Stomach (tissue), 9 donors: ENCODE results near the gene CTNNA3. TPM values are rescaled to one million over a fixed set of nuclear protein-coding genes. Genes with fewer than 3 reads are reported as not detected.

Experiments
- DNase-seq, 2 donors: peaks; one replicate each; pipeline versions ENCODE4 v3.0.0 to v3.0.0-alpha.2; 2013 to 2019
- H3K27ac ChIP-seq, 5 donors: fragments of 200-600 bp in 4 of 5; sonication (generic) in 4 of 5; one replicate each; pipeline ENCODE4 v1.5.1; 2013 to 2019; ENCODE audit warnings: mild to moderate bottlenecking in 1 of 5, moderate library complexity in 1 of 5
- H3K27me3 ChIP-seq, 3 donors: fragments of 200-600 bp; sonication (generic); one replicate each; pipeline ENCODE4 v1.5.1; 2017 to 2019; ENCODE audit warnings: mixed run types in 1 of 3
- H3K36me3 ChIP-seq, 4 donors: fragments of 200-600 bp; sonication (generic); 1 replicate in 3 of 4; 2 replicates in 1 of 4; pipeline ENCODE4 v1.5.1; 2016 to 2019
- H3K4me1 ChIP-seq, 4 donors: fragments of 200-600 bp; sonication (generic); one replicate each; pipeline ENCODE4 v1.5.1; 2016 to 2019
- H3K4me3 ChIP-seq, 4 donors: fragments of 200-600 bp; sonication (generic) in 3 of 4; one replicate each; pipeline ENCODE4 v1.5.1; 2016 to 2019; ENCODE audit warnings: mild to moderate bottlenecking in 1 of 4
- H3K9me3 ChIP-seq, 4 donors: fragments of 200-600 bp; sonication (generic); one replicate each; pipeline ENCODE4 v1.5.1; 2016 to 2019
- CTCF ChIP-seq, 7 experiments: fragments of 450-650 bp in 4 of 7; fragments of 200-600 bp in 3 of 7; sonication (generic) in 3 of 7; IDR thresholded peaks; one replicate each; pipeline ENCODE4 v1.5.1; 2016 to 2019; ENCODE audit warnings: antibody characterized with exemption in 7 of 7, control low read depth in 2 of 7, mild to moderate bottlenecking in 1 of 7
- EP300 ChIP-seq: sonication (generic); formaldehyde crosslinking; IDR thresholded peaks from one replicate; pipeline ENCODE4 v1.6.1; 2017; ENCODE audit warnings: antibody characterized with exemption
- POLR2A ChIP-seq, 4 donors: fragments of 450-650 bp; IDR thresholded peaks; one replicate each; pipeline ENCODE4 v1.6.1; 2016; ENCODE audit warnings: antibody characterized with exemption in 4 of 4, control low read depth in 2 of 4, mild to moderate bottlenecking in 1 of 4, moderate library complexity in 1 of 4
- POLR2AphosphoS5 ChIP-seq, 3 donors: sonication (generic); formaldehyde crosslinking; IDR thresholded peaks; one replicate each; pipeline ENCODE4 v1.6.1; 2016; ENCODE audit warnings: antibody characterized with exemption in 3 of 3
- WGBS, 5 donors: extraction: QIAGEN DNeasy Blood & Tissue Kit in 3 of 5; methylation state at CpG; one replicate each; pipeline versions ENCODE4 v1.1.5 to v1.1.7; 2013 to 2018; 5-methylcytosine and 5-hydroxymethylcytosine counted together
- intact Hi-C: fragments of 100-400 bp; cut with DNase I; formaldehyde crosslinking; loops from one replicate; pipeline ENCODE4 v1.15.1; 2023; ENCODE audit warnings: low total_unique reads
- polyA plus RNA-seq, 3 donors: library from polyadenylated mRNA; stranded (reverse); fragments of 200-250 nt; gene quantifications; one replicate each; pipeline ENCODE4 v1.2.3, GENCODE V29; 2013
- total RNA-seq, 5 donors: library from RNA; depleted of rRNA; stranded (reverse); fragments of >200 nt; gene quantifications; one replicate each; pipeline versions ENCODE4 v1.1.0 to v1.2.3, GENCODE V29; 2014 to 2016
- donor health status: healthy with polysubstance abuse.
- donor health status: Bipolar disorder and iron deficiency.
- donor health status: healthy.

CTNNA3 gene
- total and polyA plus RNA-seq, 8 donors = 0.14 to 46.1 (median 12.9) TPM; not detected in 2

GRCh38 chr10:66167816-66168215 is 1528.2 kb downstream of the CTNNA3 start:
- Histone ChIP-seq H3K36me3 (no peaks in the 10 kb centered on the region), H3K4me3 (no peak overlapping the region), H3K9me3 (peaks cover 0 to 4% (median 0%) of the 10 kb centered on the region in 4 donors), H3K27ac (no peak overlapping the region), H3K27me3 (no peaks in the 10 kb centered on the region), H3K4me1 (no peaks in the 10 kb centered on the region)
- intact Hi-C loops = no loop called here
- DNase-seq = no peak
- no peak for TF ChIP-seq POLR2AphosphoS5 (IDR thresholded peaks at IDR 0.05)
- no peak for TF ChIP-seq CTCF (IDR thresholded peaks at IDR 0.05)
- TF ChIP-seq POLR2A (IDR thresholded peaks at IDR 0.05) = no peak
- no peak for TF ChIP-seq EP300
- 81 to 100% (median 84%) methylated on average over 1 of the region's 1 CpG for WGBS, 5 donors

DNA sequence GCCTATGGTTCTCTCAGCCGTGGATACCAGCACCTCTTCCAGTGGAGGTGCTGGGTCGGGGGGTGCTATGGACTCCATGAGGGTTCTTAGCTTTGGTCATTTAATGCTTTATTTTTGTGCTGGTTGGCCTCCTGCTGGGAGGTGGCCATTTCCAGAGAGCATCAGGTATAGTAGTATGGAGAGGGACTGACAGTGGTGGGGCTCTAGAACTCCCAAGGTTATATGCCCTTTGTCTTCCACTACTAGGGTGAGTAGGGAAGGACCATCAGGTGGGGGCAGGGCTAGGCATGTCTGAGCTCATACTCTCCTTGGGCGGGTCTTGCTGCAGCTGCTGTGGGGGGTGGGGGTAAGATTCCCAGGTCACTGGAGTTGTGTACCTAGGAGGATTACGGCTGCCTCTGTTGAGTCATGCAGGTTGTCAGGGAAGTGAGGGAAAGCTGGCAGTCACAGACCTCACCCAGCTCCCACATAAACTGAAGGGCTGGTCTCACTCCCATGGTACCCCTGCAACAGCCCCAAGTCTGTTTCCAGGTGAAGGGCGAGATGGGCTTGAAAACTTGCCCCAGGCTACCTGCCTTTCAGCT is 1533.3 kb downstream of the CTNNA3 start:
- intact Hi-C loops = no loop called here
- TF ChIP-seq POLR2AphosphoS5 (IDR thresholded peaks at IDR 0.05) (no peak), CTCF (IDR thresholded peaks at IDR 0.05) (no peak), EP300 (no peak), POLR2A (IDR thresholded peaks at IDR 0.05) (no peak)
- no peaks in the 10 kb centered on the region for H3K36me3 ChIP-seq
- H3K4me1 ChIP-seq = no peaks in the 10 kb centered on the region
- H3K27me3 ChIP-seq = no peaks in the 10 kb centered on the region
- H3K27ac ChIP-seq = no peak overlapping the region
- no peak overlapping the region for H3K4me3 ChIP-seq
- WGBS, 5 donors = 68 to 90% (median 77%) methylated on average over 5 of the region's 5 CpGs
- no peak for DNase-seq
- H3K9me3 ChIP-seq = peaks cover 0 to 4% (median 0%) of the 10 kb centered on the region in 4 donors

DNA sequence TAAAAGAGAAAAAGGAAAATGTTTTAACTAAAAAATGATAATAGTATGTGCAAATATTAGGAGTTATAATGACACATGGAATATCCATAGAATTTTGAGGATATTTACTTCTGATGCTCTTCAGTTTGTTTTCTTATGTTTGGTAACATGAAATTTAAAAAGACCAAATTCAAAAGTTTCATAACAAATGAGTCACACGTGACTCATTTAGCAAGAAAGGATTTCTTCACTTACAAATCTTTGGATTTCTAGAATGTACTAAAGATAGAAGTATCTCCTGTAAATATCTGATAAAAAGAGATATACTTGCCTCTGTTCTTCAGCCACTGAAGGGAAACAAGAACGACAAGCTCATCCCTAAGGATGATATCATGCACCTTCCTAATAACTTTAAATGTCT is 1544.6 kb downstream of the CTNNA3 start:
- intact Hi-C loops = no loop called here
- 48 to 67% (median 57%) methylated on average over 2 of the region's 2 CpGs for WGBS, 5 donors
- no peak for DNase-seq

GRCh38 chr10:66148312-66148711 is 1547.7 kb downstream of the CTNNA3 start:
- Histone ChIP-seq H3K27me3 (no peaks in the 10 kb centered on the region), H3K4me1 (no peaks in the 10 kb centered on the region), H3K9me3 (no peaks in the 10 kb centered on the region), H3K36me3 (no peaks in the 10 kb centered on the region), H3K4me3 (no peak overlapping the region), H3K27ac (no peak overlapping the region)
- intact Hi-C loops = no loop called here
- DNase-seq = no peak
- no peak for TF ChIP-seq POLR2A (IDR thresholded peaks at IDR 0.05)
- TF ChIP-seq EP300 = no peak
- WGBS, 5 donors = 42 to 58% (median 53%) methylated on average over 3 of the region's 3 CpGs

More for the DNA sequence above, 1544.6 kb downstream of the CTNNA3 start:
- no peaks in the 10 kb centered on the region for H3K4me1 ChIP-seq
- H3K27me3 ChIP-seq = no peaks in the 10 kb centered on the region
- no peak for TF ChIP-seq POLR2AphosphoS5 (IDR thresholded peaks at IDR 0.05)
- no peak for TF ChIP-seq CTCF (IDR thresholded peaks at IDR 0.05)
- no peak for TF ChIP-seq EP300
- TF ChIP-seq POLR2A (IDR thresholded peaks at IDR 0.05) = no peak
- H3K4me3 ChIP-seq = no peak overlapping the region
- no peak overlapping the region for H3K27ac ChIP-seq
- H3K9me3 ChIP-seq = no peaks in the 10 kb centered on the region
- H3K36me3 ChIP-seq = no peaks in the 10 kb centered on the region

- TF ChIP-seq CTCF (IDR thresholded peaks at IDR 0.05) = no peak
- TF ChIP-seq POLR2A (IDR thresholded peaks at IDR 0.05) = no peak
- TF ChIP-seq POLR2AphosphoS5 (IDR thresholded peaks at IDR 0.05) = no peak
- TF ChIP-seq EP300 = no peak
- 70 to 75% (median 72%) methylated on average over 2 of the region's 2 CpGs for WGBS, 5 donors
- no peak overlapping the region for H3K4me3 ChIP-seq
- H3K9me3 ChIP-seq = no peaks in the 10 kb centered on the region
- H3K4me1 ChIP-seq = no peaks in the 10 kb centered on the region
- no peaks in the 10 kb centered on the region for H3K27me3 ChIP-seq
- H3K27ac ChIP-seq = no peak overlapping the region
- no peaks in the 10 kb centered on the region for H3K36me3 ChIP-seq
- no peak for DNase-seq
- intact Hi-C loops = no loop called here
Measured at GRCh38 chr10:66144016-66144415, 1552.0 kb downstream of the CTNNA3 start.
